GM12892 (cell line): ENCODE measurements around the gene GALNT2.

Source experiments
- POLR2AphosphoS5 ChIP-seq: IDR thresholded peaks from 2 replicates; pipeline ENCODE4 v1.6.1; 2011; ENCODE audit warnings: low read depth, low read length, control low read depth
- TAF1 ChIP-seq: IDR thresholded peaks from 2 replicates; pipeline ENCODE4 v1.6.1; 2011; ENCODE audit warnings: low read depth, mild to moderate bottlenecking, control low read depth, low read length, borderline replicate concordance

- TF ChIP-seq POLR2AphosphoS5 (no peak), TAF1 (no peak)
Measured at GRCh38 chr1:230086151-230086550, 19.1 kb downstream of the GALNT2 start.
